ENCODE results near the gene PGM3.
"Not testable (repeated sequence)": the region's sequence is repeated elsewhere in the genome, so short reads cannot be mapped to it uniquely, and the experiment has no call there.

PGM3 gene, protein sequence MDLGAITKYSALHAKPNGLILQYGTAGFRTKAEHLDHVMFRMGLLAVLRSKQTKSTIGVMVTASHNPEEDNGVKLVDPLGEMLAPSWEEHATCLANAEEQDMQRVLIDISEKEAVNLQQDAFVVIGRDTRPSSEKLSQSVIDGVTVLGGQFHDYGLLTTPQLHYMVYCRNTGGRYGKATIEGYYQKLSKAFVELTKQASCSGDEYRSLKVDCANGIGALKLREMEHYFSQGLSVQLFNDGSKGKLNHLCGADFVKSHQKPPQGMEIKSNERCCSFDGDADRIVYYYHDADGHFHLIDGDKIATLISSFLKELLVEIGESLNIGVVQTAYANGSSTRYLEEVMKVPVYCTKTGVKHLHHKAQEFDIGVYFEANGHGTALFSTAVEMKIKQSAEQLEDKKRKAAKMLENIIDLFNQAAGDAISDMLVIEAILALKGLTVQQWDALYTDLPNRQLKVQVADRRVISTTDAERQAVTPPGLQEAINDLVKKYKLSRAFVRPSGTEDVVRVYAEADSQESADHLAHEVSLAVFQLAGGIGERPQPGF

DNA sequence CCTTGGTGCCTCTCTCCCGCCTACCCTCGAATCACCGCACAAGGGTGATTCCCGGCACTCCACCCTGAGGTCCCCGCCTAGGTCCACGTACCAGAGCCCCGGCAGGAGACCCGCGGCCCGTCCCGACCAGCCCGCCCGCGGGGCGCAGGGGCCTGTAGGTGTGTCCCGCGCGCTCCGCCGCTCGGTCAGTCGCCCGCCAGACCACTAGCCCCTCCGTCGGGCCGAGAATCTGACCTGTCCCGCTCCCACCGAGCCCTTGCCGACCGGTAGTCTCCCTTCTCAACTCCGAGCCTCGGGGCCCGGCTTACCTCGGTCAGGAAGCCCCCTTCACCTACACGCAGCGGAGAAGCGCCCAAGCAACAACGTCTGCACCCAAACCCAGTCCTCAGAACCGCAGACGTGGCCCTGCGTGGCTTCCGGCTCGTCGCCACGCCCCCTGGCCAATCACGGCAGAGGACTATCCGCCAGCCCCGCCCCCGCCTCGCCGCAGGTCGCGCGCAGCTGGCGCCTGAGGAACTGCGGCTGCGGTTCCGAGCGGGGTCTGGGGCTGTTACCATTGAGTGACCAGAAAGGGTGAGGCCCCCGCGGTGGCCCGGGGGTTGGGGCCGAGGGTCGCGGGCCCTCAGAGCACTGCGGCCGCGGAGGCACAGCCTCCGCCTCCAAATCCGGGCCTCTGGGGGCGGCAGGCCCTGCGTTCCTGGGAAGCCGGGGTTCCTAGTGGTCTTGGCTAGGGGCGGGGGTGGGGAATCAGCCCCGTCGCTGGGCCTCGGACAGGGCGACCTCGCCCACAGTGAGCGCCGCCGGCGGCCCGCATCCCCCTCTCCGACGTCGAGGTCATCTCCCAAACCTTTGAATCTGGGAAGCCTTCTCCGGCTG, at the start of gene PGM3, which contains the start of gene RWDD2A:
PGM3 (minus strand) TSS at position 395 of the 876 bp plus-strand sequence. CDS start 2,253 bp downstream, outside the sequence.
RWDD2A (plus strand) TSS at position 487 of the 876 bp plus-strand sequence. CDS start 1,095 bp downstream, outside the sequence.
- FAIRE-seq (peak; percentile 99), DNase-seq (ENCODE audit: insufficient read length, low spot score) (peak; percentile 95)

DNA sequence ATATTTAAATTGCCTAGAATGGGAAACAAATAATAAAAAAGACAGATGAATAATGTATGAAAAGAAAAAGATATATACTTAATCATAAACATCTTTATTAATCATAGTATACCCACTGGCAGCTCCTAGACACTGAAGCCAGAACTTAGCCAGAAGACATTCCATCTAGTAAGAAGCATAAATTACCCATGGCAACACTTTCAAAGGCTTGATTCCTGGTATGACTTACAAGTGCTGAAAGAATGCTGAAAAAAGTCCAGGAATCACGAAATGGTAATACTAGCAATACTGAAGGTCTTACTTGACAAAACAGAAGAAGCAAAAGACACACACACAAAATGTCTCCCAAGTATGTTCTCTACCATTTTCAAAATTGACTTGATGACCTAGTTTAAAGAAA, 38.1 kb upstream of the PGM3 start:
- no peak for FAIRE-seq
- DNase-seq (ENCODE audit: insufficient read length, low spot score): no peak

DNA sequence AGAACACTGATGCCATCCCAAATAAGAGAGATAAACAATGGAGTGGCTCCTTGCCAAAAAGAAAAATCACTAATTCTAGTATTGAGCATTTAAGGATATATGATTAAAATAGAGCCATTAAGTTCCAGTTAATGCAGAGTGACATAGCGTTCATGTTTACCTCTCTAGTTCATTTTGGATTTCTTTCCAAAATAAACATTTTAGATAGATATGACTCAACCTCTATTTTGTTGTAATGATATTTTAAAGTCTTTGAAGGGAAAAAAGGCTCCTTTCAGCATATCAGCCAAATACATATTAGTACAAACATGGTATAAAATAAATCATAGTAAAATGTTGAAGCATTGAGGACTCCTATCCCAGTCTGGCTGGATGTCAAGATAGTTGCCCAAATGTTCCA, 33.5 kb upstream of the PGM3 start:
- DNase-seq (ENCODE audit: insufficient read length, low spot score) (no peak), FAIRE-seq (no peak)

DNA sequence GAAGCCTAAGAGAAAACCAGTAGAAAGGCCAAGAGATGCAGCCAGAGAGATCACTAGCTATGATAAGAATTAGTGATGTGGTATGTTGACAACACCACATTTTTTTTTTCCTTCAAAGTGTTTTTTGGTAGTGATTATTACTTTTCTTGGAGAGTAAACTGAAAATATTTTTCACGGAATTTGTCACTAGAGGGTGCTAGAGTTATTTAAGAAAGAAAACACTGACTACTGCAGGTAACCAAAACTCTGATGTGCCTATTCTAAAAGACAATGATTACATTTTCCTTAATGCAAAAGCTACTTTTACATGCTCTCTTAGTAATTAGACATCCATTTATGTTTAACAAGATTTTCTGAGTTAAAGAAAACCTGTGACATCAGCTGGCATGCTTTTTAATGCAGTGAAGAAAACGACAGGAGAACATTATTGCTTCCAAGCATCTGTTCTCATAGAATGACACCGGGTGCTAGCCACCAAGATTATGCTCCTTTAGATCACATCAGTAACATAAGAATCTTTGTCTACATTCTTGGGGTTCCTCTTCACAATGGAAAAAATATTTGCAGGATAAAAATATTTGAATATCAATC, 28.9 kb upstream of the PGM3 start:
- DNase-seq (ENCODE audit: insufficient read length, low spot score) (no peak), FAIRE-seq (peak; percentile 59)

DNA sequence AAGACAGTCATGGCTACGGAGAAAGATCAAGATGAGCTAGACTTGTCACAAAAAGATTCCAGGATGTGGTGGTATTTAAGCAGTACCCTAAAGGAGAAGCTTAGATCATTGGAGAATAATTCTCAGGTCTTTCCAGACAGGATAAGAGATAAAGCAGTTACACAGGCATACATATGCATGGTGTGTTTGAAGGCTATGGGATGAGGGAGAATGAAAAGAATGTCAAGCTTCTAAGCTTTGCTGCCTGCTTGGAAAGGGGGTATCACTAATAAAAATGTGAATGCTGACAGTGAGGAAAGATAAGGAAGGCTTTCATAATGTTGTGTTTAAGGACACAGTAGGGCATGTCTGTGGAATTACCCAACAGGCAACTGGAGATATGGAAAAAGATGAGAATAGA, 28.2 kb upstream of the PGM3 start:
- no peak for FAIRE-seq
- DNase-seq (ENCODE audit: insufficient read length, low spot score): no peak

DNA sequence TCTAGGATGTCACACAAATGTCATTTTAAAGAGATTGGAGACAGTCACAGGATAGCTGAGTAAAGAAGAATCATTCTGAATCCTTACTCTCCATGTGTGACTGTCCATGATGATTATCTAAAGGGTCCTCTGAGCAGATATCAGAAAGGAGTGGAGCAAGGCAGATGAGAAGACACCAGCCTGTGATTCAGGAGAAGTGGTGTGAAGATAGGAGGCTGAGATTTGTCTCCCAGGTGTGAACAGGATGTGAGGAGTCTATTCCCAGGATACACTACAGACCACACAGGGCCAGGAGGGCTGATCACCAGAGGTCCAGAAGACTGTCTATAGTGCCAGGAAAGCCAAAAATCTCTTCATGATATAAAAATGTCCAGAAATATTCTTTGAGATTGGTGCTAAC, 27.1 kb upstream of the PGM3 start:
- FAIRE-seq: no peak

DNA sequence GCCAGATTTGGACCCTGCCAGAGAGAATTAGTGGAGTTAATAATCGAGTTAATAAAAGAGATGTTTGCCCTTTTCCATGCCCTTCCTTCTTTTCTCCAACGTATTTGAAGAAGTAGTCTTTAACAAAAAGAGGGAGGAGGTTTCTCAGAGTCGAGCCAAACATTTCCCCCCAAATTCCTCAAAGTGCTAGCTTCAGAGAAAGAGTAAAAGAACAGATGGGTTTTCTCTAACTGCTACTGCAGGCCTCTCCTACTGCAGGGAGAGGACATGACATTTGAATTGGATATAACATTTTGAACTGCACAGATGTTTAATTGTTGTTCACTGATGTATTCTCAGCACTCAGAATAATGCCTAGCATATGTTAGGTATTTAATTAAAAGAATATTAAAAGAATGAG, 25.6 kb upstream of the PGM3 start:
- DNase-seq (ENCODE audit: insufficient read length, low spot score): no peak
- FAIRE-seq: no peak

More for the DNA sequence above, 27.1 kb upstream of the PGM3 start:
- no peak for DNase-seq (ENCODE audit: insufficient read length, low spot score)

DNA sequence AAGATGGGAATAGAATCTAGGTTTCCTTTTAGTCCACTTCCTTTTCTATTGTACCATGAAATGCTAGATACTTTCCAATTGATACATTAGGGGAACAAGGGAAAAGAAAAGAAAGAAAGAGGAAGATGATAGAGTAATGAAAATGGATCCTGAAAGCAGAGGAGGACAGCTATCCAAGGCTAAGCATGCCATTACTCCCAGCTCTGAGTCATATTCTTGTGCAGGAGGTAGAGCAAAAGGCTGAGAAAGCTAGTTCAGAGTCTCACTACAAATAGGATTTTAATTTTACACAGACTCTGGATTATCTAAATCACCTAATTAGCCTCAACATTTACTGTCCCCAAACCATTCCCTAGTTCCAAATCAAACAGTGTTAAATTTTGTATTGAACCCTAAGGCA, 23.7 kb upstream of the PGM3 start:
- no peak for FAIRE-seq
- no peak for DNase-seq (ENCODE audit: insufficient read length, low spot score)

DNA sequence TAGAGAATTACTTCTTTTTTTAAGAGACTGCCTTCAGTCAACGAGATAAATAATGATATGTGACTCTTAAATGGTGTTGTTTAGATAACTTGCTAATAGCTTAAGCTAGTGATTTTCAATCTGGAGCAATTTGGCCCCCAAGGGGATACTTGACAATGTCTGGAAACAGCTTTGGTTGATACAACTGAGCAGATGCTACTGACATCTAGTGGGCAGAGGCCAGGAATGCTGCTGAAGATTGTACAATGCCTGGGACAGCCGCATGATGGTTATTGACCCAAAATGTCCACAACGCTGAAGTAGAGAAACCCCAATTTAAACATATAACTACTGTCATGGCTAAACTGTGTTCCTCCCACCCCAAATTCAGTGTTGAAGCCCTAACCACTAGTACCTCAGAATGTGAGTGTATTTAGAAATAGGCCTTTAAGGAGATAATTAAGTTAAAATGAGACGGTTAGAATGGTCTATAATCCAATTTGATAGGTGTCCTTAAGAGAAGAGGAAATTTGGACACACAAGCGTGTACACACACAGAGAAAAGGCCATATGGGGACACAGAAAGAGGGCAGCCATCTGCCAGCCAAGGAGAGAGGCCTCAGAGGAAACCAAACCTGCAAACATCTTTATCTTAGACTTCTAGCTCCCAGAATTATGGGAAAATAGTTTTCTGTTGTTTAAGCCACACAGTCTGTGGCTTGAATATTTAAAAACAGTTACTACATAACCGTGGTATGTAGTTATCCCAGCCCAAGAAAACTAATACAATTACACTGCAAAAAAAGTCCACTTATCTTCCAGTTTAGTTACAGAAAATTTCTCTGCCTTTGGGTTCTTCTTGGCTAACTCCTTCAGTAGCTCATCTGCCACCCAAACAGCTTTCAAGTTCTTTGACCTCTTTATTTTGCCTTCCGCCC, 22.3 kb upstream of the PGM3 start:
- FAIRE-seq: peak; percentile 94

DNA sequence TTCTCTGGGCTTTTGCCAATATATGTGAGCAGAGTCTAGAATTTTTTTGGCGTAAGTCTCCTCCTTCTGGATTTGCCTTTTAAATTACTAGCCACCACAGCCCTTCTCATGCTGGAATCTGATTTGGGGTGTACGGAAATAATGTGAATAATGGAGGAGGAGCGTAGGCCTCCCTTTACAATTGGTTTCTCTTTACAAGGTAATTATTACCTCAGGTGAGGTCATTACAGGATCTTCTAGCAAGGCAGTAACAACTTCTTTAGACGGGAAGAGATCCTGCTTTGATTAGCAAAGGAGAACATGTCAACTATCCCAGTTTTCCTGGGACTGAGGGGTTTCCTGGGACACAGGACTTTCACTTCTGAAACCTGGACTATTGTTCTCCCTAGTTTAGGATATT, 9.0 kb upstream of the PGM3 start:
- DNase-seq (ENCODE audit: insufficient read length, low spot score): no peak
- no peak for FAIRE-seq

More for the DNA sequence above, 22.3 kb upstream of the PGM3 start:
- DNase-seq (ENCODE audit: insufficient read length, low spot score): peak; percentile 24

DNA sequence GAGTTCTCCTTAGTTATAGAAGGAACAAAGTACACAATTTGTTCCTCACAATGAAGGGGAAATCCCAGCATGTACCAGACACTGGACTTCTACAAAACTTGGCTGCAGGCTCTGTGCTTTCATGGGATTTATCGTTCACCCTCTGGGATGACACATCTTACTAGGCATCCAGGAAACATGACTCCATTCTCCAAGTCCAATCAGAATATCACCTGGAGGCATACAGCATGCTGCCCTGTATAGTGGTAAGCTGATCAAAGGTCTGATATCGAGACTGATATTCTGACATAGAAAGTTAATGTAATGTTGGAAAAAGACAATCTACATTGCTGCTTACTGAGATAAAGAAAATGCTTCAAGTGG, 6.8 kb upstream of the PGM3 start:
- no peak for FAIRE-seq
- no peak for DNase-seq (ENCODE audit: insufficient read length, low spot score)

DNA sequence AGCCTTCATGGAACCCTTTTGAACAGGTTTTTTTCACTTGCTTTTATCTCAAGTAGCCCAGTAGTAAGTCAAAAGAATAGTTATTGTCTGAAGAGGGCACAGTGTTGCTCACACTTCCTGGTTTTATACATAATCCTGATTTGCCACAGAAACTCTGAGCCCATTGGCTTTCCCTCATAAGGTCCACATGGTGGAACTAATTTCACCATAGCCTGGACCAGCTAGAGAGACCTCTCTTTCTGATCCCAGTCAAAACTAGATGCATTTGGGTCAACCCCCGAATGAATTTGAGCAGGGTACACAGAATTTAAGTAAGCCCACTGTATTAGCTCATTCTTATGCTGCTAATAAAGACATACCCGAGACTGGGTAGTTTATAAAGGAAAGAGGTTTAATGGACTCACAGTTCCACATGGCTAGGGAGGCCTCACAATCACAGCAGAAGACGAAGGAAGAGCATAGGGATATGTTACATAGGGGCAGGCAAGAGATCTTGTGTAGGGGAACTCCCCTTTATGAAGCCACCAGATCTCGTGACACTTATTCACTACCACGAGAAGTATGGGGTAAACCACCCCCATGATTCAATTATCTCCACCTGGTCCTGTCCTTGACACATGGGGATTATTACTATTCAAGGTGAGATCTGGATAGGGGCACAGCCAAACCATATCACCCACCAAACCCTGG, 6.3 kb upstream of the PGM3 start:
- FAIRE-seq: no peak
- DNase-seq (ENCODE audit: insufficient read length, low spot score): no peak

DNA sequence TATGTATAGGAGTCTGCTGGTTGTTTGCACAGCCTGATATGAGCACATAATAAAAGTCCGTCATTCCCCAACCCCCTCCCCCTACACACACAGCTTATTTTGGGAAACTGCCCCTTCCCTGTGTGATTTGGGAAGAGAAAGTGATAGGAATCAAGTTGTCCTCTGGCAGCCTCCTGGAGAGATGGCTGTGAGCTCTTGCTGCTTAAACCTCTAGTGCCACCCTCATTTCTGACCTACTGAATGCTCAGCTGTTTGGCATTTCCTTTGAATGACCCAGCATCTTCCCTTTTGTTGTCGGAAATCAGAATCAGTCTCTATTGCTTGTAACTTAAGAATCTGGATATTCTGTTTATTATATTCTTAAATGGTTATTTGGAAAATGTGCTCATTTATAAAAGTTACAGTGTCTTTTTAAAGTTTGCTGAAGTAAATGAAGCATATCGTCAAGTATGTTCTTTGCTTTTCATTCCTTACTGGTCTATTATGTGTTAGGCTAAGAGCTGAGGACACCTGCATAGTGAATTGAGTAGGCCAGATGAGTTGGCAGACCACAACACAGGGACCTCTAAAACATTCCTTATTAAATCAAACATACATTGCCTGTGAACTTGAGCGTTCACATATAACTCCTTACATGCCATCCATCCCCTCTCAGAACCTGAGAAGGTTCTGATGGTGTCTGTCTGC, 5.6 kb upstream of the PGM3 start:
- FAIRE-seq: no peak
- DNase-seq (ENCODE audit: insufficient read length, low spot score): no peak

DNA sequence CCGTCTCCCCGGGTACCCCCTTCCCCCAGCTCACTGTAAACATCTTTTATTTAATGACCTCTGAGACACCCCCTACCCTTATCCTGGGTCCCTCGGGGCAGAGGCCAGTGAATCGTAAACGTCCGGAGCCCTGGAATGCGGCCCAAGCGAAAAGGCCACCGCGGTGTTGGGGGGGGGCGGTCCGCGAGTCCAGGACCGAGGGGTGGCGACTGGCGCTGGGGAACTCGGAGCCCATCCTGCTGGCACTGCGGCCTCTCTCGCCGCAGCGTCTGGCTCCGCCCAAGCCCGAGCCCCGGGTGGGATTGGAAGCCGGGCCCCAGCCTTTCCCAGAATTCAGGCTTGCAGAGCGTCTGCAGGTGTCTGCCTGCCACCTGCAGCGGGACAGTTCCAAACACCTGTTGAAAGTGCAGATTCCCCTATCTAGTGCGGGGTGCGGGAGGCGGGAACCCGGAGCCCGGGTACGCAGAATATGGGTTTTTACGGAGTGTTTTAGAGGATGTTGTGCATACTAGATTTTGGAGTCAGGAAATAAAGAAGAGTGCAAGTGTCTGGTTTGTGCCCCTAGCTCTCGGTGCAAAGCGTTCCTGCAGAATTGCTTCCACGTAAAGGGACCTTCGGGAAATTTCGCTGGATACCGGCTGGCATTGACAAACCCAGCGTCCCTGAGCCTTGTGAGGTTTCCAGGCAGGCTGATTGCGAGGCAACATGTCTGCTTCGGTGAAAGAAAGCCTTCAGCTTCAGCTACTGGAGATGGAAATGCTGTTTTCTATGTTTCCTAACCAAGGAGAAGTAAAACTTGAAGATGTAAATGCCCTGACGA, 892 bp upstream of the PGM3 start:
- no peak for DNase-seq (ENCODE audit: insufficient read length, low spot score)
- no peak for FAIRE-seq

DNA sequence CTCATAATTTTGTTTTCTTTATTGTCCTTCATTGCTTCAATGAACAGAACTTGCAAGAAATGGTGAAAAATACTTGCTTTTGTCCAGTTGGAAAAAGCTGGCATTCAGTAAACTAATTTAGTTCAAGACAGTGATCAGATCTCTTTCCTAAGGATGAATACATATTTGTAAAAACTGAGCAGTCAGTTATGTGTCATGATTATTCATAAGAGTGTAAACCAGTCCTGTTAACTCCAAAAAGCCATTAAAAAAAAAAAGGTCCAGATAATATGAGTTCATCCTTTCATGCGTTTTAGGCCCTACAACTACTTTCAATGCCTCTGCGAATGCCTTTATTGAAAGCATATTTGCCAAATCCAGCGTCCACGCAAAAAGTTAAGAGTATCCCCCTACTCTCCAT, 609 bp downstream of the PGM3 start:
- DNase-seq (ENCODE audit: insufficient read length, low spot score): no peak
- FAIRE-seq: no peak

DNA sequence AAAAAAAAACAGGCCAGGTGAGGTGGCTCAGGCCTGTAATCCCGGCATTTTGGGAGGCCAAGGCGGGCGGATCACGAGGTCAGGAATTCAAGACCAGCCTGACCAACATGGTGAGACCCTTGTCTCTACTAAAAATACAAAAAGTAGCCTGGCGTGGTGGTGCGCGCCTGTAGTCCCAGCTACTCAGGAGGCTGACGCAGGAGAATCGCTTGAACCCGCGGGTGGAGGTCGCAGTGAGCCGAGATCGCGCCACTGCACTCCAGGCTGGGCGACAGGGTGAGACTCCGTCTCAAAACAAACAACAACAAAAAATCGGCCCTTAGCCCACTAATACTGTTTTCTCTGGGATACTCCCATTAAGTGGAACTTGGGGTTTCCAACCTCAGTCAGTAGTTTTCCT, 1.1 kb downstream of the PGM3 start:
- not testable (repeated sequence) for DNase-seq (ENCODE audit: insufficient read length, low spot score); FAIRE-seq

DNA sequence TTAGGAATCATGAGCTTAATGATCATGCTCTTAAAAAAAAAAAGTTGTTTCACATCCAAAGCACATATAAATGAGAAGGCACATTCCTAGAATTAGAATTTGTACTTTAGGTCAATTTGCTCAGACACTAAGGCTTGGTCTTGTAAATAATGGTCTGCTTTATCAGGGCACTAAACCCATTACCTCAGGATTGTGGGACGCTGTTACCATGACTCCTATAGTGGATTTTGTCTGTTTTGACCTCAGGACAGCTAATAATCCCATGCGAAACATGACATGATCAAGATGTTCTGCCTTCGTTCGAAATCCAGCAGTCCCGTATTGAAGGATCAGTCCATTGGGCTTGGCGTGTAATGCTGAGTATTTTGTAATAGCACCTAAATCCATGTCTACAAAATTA, 2.4 kb downstream of the PGM3 start:
- DNase-seq (ENCODE audit: insufficient read length, low spot score) (no peak), FAIRE-seq (no peak)

DNA sequence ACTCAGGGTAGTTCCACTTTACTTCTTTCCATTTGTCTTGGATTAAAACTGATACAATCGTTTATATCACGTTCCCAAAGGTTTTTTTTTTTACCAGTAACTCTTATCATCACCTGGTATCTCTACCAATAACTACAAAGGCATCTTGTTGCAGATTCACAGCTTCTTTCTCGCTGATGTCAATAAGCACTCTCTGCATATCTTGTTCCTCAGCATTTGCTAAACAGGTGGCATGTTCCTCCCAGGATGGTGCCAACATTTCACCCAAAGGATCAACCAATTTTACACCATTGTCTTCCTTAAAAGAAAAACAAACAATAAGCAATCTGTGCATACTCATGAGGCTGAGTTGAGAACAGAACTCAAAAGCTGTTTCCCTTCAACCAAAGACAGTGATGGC, 4.6 kb downstream of the PGM3 start:
- DNase-seq (ENCODE audit: insufficient read length, low spot score) (no peak), FAIRE-seq (no peak)

Measured in GM19239 (cell line).